HG02623 (cell line): ENCODE data around the gene MAP4.
"Not testable (repeated sequence)": the region's sequence is repeated elsewhere in the genome, so short reads cannot be mapped to it uniquely, and the experiment has no call there.

Experiments
- ATAC-seq: cut with Tn5 transposase; IDR thresholded peaks from one replicate; pipeline ENCODE4 v1.9.1; 2021; ENCODE audit warnings: moderate library complexity; ENCODE audit not compliant: unreplicated experiment

The MAP4 gene

DNA sequence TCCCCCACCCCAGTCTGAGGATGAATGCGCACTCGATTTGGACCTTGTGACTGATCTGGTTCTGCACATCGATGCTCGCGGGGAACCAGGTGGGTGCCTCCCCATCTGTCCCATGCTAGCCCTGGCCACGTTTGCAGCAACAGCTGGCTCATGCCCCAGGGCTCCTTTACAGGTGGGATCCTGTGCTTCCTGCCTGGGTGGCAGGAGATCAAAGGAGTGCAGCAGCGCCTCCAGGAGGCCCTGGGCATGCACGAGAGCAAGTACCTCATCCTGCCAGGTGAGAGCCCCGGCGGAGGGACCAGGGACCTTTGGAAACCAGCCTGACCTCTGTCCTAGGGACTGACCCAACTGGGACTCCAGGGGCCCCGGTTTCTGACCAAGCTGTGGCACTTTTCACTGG, 169.0 kb downstream of the MAP4 start:
- ATAC-seq, result no peak

DNA sequence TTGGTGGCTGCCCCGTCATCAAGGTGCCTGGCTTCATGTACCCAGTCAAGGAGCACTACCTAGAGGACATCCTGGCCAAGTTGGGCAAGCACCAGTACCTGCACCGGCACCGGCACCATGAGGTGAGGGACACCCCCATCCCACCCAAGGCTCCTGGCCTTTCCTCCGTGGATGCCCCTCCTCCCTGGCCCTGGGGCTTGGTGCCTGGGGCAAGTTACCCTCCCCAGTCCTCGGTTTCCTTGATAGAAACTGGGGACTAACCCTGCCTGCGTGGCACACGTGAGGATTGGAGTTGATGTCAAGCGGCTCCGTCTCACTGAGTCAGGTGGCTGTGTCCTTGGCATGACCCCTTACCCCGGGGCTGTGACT, 169.4 kb downstream of the MAP4 start:
- no peak for ATAC-seq

DNA sequence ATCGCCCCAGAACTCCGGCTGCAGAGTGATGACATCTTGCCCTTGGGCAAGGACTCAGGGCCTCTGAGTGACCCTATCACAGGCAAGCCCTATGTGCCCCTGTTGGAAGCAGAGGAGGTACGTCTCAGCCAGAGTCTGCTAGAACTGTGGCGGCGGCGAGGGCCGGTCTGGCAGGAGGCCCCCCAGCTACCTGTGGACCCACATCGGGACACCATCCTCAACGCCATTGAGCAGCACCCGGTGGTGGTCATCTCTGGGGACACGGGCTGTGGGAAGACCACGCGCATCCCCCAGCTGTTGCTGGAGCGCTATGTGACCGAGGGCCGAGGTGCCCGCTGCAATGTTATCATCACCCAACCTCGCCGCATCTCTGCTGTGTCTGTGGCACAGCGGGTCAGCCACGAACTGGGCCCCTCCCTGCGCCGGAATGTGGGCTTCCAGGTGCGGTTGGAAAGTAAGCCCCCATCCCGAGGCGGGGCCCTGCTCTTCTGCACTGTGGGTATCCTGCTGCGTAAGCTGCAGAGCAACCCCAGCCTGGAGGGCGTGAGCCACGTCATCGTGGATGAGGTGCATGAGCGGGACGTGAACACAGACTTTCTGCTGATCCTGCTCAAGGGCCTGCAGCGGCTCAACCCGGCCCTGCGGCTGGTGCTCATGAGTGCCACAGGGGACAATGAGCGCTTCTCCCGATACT, 169.9 kb downstream of the MAP4 start:
- ATAC-seq, result no peak

DNA sequence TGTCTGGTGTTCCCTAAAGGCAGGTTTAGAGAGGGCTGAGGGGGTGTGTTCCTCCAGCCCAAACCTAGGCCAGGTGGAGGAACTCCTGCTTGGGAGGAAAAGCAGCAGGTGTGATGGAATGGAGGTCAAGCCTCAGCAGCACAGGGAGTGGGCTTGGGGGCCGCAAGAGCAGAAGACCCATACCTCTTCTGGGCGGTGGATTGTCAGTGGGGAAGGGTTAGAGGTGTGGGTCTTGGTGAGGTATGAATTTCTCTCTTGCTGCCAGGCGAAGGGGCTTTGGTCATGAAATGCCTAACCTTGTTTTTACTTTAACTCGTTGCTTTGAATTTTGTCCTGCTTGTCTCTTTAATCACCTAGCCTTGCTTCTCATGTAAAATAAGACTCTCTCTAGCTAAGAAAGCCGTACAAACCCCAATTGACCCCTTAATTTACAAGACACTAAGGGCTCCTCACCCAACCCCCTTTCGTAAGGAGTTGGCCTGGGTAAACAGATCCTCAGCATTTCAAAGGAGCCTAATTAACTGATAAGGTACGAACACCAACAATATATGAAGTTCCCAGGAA, 174.3 kb downstream of the MAP4 start:
- no peak for ATAC-seq

DNA sequence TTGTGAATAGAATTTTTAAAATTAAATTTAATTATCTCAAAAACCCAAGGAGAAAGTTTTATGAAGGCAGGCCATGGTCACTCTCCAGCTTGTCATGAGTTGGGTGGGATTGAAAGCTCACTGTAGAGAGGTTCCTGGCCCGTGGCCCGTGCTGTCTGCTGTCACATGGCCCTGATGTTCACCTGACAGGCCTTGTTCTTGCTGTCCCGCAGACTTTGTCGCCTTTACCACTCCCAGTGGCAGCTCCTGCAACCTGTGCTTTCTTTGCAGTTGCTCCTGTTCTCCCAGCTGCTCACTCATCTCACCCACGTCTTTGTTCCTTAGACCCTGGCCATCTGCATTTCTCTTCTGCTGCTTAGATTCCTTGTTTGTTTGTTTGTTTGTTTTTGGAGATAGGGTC, 177.7 kb downstream of the MAP4 start:
- no peak for ATAC-seq

DNA sequence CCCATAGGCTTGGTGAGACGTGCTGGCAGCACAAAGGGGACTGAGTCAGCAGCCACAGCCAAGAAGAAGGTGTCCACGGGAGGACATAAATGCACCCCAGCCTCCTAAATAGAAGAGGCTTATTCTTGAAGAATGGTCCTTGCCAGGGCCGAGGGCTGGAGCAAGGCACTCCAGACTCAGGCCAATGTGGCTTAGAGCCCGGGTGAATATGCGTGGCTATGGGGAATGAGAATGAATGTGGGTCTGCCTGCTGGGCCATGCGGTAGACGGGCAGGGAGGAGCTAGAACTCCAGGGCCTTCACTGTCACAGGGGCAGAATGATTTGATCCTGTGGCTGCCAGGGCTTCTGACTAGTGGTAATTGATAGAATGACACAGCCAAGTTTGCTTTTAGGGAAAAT, 179.2 kb downstream of the MAP4 start:
- no peak for ATAC-seq

DNA sequence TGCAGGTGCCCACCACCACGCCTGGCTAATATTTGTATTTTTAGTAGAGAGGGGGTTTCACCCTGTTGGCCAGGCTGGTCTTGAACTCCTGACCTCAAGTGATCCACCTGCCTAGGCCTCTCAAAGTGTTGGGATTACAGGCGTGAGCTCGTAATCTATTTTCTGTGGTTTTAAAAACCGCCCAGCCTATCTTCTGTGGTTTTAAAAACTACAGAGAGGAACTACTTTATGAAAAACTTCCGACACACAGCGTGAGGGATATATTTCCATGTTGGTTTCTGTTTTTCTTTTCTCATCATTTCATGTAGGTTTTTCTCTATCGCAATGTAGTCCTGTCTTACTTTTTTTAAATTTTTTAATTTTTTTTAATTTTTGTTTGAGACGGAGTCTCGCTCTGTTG, 186.7 kb downstream of the MAP4 start:
- ATAC-seq, result not testable (repeated sequence)

DNA sequence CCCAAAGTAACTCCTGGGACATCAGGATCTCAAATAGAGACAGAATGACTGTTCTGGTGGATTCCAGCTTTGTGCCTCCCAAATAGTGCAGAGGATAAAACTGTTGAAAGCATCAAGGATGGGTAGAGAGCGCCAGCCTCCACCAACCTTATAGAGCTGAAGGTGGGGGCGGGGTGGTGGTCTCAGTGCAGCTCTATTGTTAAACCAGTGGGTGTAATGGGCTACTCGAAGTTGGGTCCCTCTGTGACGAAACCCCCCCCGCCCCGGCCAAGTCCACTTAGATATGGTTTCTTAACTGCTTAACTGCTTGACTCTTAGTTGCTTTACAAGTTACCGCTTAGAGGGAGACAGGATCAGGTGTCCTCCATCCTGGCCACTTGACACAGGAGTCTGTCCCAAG, 190.6 kb downstream of the MAP4 start:
- no peak for ATAC-seq

DNA sequence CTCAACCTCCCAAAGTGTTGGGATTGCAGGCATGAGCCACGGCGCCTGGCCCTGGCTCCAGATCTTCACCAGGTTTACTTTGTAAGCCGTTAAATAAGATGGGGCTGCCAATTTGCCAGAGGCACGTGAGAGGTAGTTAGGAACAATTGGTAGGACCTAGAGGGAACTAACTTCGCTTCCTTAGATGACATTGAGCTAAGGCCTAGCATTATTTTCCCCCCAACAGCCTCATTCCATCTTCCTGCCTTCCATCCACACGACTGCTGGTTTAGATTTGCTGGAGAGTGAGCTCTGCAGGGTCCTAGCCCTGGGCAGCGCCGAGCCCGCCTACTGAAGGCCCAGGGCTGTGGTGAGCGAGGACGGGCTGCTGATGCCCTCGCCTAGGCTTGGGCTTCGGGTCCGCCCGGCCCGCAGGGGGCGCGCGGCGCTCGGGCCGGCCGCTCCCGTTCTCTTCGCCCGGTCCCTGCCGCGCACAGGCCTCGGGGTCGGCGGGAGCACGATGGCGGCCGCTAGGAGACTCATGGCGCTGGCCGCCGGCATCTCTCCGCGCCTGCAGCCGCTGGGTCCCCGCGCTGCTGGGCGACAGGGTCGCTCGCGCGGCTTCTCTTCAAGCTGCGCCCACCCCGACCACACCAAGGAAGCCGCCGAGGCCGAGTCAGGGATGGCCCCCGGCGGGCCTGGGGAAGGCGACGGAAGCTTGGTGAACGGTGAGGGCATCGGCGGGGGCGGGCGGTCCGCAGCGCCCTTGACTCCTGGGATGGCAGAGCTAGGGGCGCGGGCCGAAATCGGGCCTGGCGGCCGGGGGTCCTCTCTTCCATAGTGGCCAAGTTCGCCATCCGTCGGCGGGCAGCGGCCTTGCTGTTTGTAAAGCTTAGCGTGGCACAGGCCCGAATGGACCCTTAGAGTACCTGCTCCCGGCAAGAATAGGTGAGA, 191.4 kb downstream of the MAP4 start:
- ATAC-seq, result peak; percentile 91

DNA sequence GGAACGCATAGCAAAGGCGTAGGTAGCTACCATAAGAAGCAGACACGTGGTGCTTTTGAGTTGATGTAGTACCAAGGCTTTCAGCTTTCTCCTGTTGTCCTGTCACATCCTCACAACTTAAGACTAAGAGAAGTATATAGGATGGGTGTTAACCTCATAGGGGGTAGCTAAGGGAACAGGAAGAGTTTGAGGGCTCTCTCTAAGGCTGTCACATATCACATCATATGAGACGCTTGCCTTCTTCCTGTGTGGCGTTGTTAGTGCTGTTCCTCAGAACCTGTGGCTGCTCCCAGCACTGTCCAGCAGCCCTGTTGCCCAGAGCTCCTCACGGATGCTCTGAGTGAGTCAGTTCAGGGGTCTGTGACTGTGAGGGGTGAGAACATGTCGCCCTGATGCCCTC, 198.6 kb downstream of the MAP4 start:
- no peak for ATAC-seq

DNA sequence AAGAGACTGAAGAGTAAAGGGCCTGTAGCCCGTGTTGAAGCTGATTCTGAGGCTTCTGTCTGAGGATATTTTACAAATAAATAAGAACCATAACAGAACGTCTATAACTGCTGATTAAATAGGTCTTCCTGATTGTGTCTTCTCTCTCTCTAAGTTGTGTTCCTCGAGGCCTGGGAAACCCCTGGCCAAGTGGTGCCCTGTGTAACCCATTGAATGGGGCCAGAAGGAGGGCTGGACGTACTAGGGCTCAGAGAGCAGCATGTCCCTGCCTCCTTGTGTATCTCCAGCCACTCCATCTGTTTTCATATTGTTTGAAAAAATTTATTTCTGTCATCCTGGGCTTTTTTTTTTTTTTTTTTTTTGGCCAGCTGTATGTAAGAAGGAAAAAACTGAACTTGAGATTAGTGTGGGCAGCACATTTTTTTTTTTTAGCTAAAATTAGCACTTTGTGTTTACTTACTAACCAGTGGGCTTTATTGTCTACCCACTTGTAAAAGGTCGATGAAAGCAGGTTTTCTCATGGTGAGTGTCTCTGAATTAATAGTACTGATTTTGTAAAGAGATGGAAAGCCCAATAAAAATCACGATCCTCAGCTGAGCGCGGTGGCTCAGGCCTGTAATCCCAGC, 202.6 kb downstream of the MAP4 start:
- no peak for ATAC-seq

DNA sequence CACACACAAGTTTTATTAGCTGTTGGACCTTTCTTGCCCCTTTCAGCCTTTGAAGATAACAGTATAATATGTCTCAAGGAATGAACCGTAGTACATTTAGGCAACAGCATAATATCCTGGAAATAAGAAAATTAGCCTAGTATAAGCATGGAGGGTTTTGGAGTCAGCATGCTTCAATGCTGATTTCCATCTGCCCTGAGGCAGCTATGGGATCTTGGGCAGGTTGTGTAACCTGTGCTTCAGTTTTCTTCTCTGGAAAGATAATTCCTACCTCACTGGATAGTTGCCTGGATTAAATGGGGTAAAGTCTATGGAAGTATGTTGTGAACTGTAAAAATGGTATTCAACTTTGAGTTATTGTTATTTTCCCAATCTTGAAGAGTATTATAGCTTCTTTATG, 211.6 kb downstream of the MAP4 start:
- no peak for ATAC-seq

DNA sequence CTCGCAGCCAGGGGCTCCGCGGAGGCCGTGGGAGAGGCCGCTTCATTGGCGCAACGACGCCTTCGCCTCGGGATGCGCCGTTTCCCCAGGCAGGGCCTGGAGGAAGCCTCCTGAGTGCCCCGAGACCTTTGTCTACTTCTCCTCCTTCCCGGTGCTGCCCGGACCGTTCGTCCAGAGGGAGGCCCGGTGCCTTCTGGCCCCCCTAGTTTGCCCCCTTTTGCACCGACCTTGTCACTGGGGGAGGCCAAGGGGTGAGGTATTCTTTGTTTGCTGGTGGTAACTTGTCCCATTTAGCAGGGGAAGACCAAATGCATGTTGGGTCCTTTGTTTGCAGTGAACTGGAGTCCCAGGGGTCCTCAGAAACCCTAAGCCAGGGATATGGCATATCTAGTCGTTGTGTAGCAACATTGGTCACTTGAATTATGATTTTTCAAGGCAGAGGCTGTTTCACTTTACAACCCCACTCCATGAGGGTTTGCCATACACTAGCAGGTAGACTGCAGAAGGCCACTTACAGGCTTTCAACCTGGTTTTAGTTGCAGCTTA, 212.7 kb downstream of the MAP4 start:
- ATAC-seq, result no peak

DNA sequence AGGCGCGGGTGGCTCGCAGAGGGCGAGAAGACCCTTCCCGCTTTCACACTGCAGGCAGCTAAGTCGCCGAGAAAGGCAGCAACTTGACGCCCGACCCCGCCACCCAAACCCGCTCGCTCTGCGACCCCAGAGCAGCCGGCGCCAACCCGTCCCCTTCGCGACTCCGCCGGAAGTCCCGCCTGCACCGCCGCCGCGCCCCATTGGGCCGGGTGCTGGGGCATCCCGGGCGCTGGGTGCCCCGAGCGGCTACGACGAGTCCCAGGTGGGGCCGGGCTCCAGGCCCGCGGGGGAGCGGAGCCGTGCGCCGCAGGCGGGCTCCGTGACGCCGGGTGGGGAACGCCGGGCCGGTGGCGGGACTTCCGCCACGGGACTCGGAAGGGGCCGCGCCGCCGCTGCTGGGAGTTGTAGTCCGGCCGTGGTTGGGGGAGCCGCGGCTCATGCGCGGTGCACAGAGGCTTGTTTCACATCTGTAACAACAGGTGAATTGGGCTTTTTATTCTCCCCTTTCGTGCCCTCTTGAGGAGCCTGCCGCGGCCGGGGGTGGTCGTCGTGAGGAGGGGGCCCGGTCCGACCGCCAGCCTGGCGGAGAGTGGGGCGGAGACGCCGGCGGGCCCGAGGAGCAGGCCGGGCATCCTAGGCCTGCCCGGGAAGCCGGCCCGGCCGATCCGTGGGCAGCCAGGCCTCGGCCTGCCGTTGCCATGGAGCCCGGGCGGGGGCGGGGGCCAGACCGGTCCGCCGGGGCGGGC, 213.3 kb downstream of the MAP4 start, which contains the start of gene DHX30:
TSS of gene DHX30 (plus strand) at position 405 of the 746 bp plus-strand sequence. CDS start 7,546 bp downstream, outside the sequence.
- ATAC-seq, result peak; percentile 88
